ENCODE measurements around the gene IKZF3.

DNA sequence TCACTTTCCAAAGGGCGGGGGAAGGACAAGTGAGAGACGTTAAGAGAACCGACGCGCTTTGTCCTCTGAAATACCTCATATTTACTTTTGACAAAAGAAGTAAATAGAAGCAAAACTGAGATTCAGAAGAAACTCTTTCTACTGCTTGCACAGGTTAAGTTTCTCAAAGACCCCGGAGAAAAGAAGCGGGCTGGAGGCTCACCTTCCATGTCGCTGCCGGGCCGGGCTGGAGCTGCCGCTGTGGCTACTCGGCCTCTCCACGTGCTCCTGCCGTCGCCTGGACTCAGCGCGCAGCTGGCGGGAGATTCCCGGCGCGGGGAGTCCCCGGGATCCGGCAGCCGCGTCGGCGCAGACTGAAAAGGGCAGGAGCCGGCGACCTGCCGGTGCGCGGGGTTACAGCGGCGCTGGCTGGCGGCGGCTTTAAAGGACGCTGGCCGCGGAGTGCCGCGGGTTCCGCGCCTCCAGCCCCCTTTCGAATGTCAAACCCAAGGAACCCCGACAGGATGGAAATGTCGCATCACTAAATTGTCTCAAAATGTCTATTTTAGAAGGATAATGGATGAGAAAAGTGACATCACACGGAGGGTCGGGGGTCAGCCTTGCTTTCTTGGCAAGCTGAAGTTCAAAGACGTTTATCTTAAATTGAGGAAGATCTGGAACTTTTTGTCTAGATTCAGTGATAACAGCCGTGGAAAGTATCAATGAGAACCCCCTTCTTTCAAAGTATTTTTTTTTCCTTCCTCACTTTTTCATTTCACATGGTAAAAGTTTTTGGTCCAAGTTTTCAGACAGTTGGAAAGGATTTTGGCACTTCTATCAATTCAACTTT is at the start of gene IKZF3:
- TF ChIP-seq, protein P1, sequence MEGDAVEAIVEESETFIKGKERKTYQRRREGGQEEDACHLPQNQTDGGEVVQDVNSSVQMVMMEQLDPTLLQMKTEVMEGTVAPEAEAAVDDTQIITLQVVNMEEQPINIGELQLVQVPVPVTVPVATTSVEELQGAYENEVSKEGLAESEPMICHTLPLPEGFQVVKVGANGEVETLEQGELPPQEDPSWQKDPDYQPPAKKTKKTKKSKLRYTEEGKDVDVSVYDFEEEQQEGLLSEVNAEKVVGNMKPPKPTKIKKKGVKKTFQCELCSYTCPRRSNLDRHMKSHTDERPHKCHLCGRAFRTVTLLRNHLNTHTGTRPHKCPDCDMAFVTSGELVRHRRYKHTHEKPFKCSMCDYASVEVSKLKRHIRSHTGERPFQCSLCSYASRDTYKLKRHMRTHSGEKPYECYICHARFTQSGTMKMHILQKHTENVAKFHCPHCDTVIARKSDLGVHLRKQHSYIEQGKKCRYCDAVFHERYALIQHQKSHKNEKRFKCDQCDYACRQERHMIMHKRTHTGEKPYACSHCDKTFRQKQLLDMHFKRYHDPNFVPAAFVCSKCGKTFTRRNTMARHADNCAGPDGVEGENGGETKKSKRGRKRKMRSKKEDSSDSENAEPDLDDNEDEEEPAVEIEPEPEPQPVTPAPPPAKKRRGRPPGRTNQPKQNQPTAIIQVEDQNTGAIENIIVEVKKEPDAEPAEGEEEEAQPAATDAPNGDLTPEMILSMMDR (IDR thresholded peaks at IDR 0.05) = no peak
- no peak for TF ChIP-seq YY1 (IDR thresholded peaks at IDR 0.05; ENCODE audit: low read depth)
- TF ChIP-seq POLR2AphosphoS5 (IDR thresholded peaks at IDR 0.05; ENCODE audit: low read depth, low read length) = no peak

Measured in SK-N-SH (cell line).